VCaP (cell line): ENCODE measurements around the gene TTC13.

Source experiments
- H3K27ac ChIP-seq: fragments of 450-650 bp; 2 replicates; pipeline ENCODE4 v1.5.1; 2017
- TF ChIP-seq, protein P1 (sequence below): fragments of 450-650 bp; conservative IDR thresholded peaks from 2 replicates; pipeline ENCODE4 v1.5.1; 2017; ENCODE audit warnings: mild to moderate bottlenecking, moderate library complexity

TTC13 gene

GRCh38 chr1:230965535-230965934 lies 13.1 kb downstream of the TTC13 start:
- TF ChIP-seq, protein P1, sequence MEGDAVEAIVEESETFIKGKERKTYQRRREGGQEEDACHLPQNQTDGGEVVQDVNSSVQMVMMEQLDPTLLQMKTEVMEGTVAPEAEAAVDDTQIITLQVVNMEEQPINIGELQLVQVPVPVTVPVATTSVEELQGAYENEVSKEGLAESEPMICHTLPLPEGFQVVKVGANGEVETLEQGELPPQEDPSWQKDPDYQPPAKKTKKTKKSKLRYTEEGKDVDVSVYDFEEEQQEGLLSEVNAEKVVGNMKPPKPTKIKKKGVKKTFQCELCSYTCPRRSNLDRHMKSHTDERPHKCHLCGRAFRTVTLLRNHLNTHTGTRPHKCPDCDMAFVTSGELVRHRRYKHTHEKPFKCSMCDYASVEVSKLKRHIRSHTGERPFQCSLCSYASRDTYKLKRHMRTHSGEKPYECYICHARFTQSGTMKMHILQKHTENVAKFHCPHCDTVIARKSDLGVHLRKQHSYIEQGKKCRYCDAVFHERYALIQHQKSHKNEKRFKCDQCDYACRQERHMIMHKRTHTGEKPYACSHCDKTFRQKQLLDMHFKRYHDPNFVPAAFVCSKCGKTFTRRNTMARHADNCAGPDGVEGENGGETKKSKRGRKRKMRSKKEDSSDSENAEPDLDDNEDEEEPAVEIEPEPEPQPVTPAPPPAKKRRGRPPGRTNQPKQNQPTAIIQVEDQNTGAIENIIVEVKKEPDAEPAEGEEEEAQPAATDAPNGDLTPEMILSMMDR: no peak
- no peak overlapping the region for H3K27ac ChIP-seq

- H3K27ac ChIP-seq: no peak overlapping the region
- TF ChIP-seq, protein P1: no peak
These were observed 13.8 kb downstream of the TTC13 start for GRCh38 chr1:230964896-230965295.

DNA sequence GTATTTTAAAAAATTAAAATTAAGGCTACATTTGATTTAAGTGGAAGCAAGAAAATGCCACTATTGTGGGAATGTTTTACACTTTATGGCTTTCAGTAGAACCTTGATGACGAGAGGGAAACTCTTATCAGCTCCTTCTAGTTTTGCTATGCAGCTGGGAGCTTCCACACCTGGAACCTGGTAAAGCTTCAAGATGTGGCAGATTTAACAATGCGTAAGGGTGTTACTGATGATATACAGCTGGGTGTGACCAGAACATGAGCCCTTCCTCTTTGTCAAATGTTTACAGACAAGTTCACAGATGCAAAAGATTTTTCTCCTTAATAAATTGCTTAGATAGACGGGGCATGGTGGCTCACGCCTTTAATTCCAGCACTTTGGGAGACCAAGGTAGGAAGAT lies 20.3 kb downstream of the TTC13 start:
- H3K27ac ChIP-seq: no peak overlapping the region
- TF ChIP-seq, protein P1: no peak

GRCh38 chr1:230957580-230957989 lies 21.1 kb downstream of the TTC13 start:
- TF ChIP-seq, protein P1: no peak
- no peak overlapping the region for H3K27ac ChIP-seq

- peak overlapping the region; percentile 37; the same call in 1 of the 2 replicates for H3K27ac ChIP-seq
These were observed 28.3 kb downstream of the TTC13 start for GRCh38 chr1:230950404-230950803.

DNA sequence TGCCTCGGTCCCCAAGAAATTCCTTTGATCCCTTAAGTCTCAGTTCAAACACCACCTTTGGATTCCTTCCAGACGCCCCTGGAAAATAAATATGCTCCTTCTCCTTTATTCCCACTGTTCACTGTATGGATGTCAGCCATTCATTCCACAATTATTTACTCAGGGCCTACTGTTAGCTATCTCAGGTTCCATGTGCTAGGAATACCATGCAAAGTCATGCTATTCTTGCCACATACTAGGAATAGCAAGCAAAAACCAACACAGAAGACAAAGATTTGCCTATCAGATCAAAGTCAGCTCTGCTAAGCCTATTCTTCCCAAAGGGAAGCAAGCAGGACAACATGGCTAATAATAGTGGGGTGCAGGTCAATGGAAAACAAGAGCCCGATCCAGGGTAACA lies 29.8 kb downstream of the TTC13 start:
- no peak overlapping the region for H3K27ac ChIP-seq
- TF ChIP-seq, protein P1: no peak

More at GRCh38 chr1:230950404-230950803, 28.3 kb downstream of the TTC13 start:
- TF ChIP-seq, protein P1: no peak

GRCh38 chr1:230948301-230948700 lies 30.4 kb downstream of the TTC13 start:
- TF ChIP-seq, protein P1: no peak
- no peak overlapping the region for H3K27ac ChIP-seq
